Breast epithelium (tissue), 3 donors: ENCODE data around the gene HELLS.

ENCODE experiments used
- POLR2A ChIP-seq: fragments of 450-650 bp; IDR thresholded peaks from one replicate; pipeline ENCODE4 v1.6.1; 2016; ENCODE audit warnings: antibody characterized with exemption, mild to moderate bottlenecking, moderate library complexity
- POLR2AphosphoS5 ChIP-seq, 3 donors: sonication (generic); formaldehyde crosslinking; IDR thresholded peaks; one replicate each; pipeline ENCODE4 v1.6.1; 2017; ENCODE audit warnings: antibody characterized with exemption in 3 of 3

DNA sequence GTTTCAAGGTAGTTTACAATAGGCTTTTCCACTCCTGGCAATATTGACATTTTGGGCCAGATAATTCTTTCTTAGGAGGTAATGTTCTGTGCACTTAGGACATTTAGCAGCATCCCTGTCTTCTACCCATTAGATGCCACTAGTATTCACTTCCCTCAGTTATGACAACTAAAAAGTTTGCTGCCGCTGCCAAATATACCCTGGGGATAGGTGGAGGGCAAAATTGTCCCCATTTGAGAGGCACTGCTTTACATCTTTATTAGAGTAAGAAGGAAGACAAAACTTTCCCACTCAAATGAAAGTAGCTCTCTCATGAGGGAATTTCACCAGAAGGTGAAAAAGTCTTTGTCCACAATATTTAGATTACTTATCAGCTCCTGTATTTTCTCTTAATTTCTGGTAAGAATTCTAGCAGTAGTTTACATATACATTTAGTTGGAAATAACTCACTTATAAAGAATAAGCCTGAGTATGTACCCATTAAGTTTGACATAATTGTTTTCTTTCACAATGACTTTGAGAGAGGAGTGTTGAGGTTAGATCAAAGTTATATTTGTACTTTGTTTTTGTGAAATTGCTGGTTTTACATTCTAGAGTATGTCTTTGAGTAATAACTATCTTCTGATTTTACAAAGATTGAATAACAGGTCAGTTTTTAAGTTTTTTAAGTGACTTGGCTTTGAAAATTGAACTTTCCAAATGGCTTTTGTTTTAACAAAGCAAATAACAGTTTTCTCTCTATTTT is 46.0 kb downstream of the HELLS start:
- TF ChIP-seq POLR2AphosphoS5 (IDR thresholded peaks at IDR 0.05) = no peak
- no peak for TF ChIP-seq POLR2A
